ENCODE results near the gene AEBP1. TPM values are rescaled to one million over a fixed set of nuclear protein-coding genes. Genes with fewer than 3 reads are reported as not detected.

AEBP1 gene
- total and polyA plus RNA-seq, 2 of the 4 experiments (the other 2 are of a cell fraction) = 1.1 to 5.7 TPM

GRCh38 chr7:44116087-44116788 lies 12.1 kb downstream of the AEBP1 start:
- no peak for TF ChIP-seq MAFK (IDR thresholded peaks at IDR 0.05; ENCODE audit: low read depth, low read length)
- no peak for TF ChIP-seq FOS (IDR thresholded peaks at IDR 0.05; ENCODE audit: low read depth, low read length)
- TF ChIP-seq RAD21 (IDR thresholded peaks at IDR 0.05; ENCODE audit: low read length) = no peak
- TF ChIP-seq, protein P1, sequence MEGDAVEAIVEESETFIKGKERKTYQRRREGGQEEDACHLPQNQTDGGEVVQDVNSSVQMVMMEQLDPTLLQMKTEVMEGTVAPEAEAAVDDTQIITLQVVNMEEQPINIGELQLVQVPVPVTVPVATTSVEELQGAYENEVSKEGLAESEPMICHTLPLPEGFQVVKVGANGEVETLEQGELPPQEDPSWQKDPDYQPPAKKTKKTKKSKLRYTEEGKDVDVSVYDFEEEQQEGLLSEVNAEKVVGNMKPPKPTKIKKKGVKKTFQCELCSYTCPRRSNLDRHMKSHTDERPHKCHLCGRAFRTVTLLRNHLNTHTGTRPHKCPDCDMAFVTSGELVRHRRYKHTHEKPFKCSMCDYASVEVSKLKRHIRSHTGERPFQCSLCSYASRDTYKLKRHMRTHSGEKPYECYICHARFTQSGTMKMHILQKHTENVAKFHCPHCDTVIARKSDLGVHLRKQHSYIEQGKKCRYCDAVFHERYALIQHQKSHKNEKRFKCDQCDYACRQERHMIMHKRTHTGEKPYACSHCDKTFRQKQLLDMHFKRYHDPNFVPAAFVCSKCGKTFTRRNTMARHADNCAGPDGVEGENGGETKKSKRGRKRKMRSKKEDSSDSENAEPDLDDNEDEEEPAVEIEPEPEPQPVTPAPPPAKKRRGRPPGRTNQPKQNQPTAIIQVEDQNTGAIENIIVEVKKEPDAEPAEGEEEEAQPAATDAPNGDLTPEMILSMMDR (conservative IDR thresholded peaks at IDR 0.05; ENCODE audit: low read depth, low read length) = no peak
- no peak for TF ChIP-seq RFX5 (IDR thresholded peaks at IDR 0.05; ENCODE audit: low read depth, low read length)
- TF ChIP-seq MAZ (IDR thresholded peaks at IDR 0.05; ENCODE audit: borderline replicate concordance, low read depth, low read length) = no peak
- TF ChIP-seq MXI1 (IDR thresholded peaks at IDR 0.05; ENCODE audit: borderline replicate concordance, low read depth, low read length) = no peak
- no peak for TF ChIP-seq CEBPB (IDR thresholded peaks at IDR 0.05; ENCODE audit: low read depth, low read length)
- no peak for TF ChIP-seq CHD1 (IDR thresholded peaks at IDR 0.05; ENCODE audit: low read depth, low read length)
- TF ChIP-seq USF2 (IDR thresholded peaks at IDR 0.05; ENCODE audit: low read depth, low read length) = no peak
- no peak for TF ChIP-seq ELK1 (IDR thresholded peaks at IDR 0.05; ENCODE audit: borderline replicate concordance, low read depth, low read length)
- TF ChIP-seq POLR2A (IDR thresholded peaks at IDR 0.05; ENCODE audit: low read depth, low read length) = no peak
- no peak for TF ChIP-seq RCOR1 (IDR thresholded peaks at IDR 0.05; ENCODE audit: insufficient replicate concordance, low read length)
- dilution Hi-C loops (cut with HindIII; ENCODE audit: low sequenced_read_pairs, unreplicated experiment) (no loop called here), intact Hi-C loops (cut with micrococcal nuclease) (no loop called here), in situ Hi-C loops (cut with MboI; ENCODE audit: low sequenced_read_pairs) (no loop called here)
- H2AK9ac ChIP-seq (replicated peaks; ENCODE audit: low read depth, low read length, poor library complexity) = peak overlapping the region; percentile 28
- no peak overlapping the region for H2BK5ac ChIP-seq (ENCODE audit: low read depth, low read length, poor library complexity, severe bottlenecking)
- H3K9me1 ChIP-seq (ENCODE audit: insufficient read depth, low read length) = 0 out of 2 replicates have a peak, but pooled peaks cover 9% of the 10 kb centered on the region
- no peak overlapping the region for H3K4ac ChIP-seq (ENCODE audit: low read depth, low read length)
- no peak overlapping the region for H2AK5ac ChIP-seq (ENCODE audit: low read depth, low read length)
- no peak overlapping the region for H3K27ac ChIP-seq (ENCODE audit: insufficient read depth, low read length)
- peaks cover 44% of the 10 kb centered on the region for H3K36me3 ChIP-seq (ENCODE audit: control insufficient read depth, insufficient read depth, low read length)
- POLR2A ChIA-PET (ENCODE audit: unreplicated experiment) = no interaction called here
- no peak overlapping the region for H2BK15ac ChIP-seq (ENCODE audit: low read depth, low read length)
- H3K4me1 ChIP-seq (ENCODE audit: control insufficient read depth, insufficient read depth, low read length) = no peaks in the 10 kb centered on the region
- no peak for ATAC-seq (ENCODE audit: low read depth)
- H4K91ac ChIP-seq (ENCODE audit: insufficient read depth, low read depth, low read length) = no peak overlapping the region
- H3K18ac ChIP-seq (ENCODE audit: low read depth, low read length) = no peak overlapping the region
- no peak overlapping the region for H3K4me3 ChIP-seq (ENCODE audit: insufficient read depth, low read depth, low read length)
- no peak overlapping the region for H4K8ac ChIP-seq (ENCODE audit: low read depth in 2 of 2, low read length in 2 of 2)
- 93% methylated on average over 8 of the region's 17 CpGs; no CpG with 5 or more reads in 1 of the 2 experiments for WGBS, 2 experiments (ENCODE audit: extremely low coverage in 2 of 2, insufficient read length in 1 of 2)
- no peak overlapping the region for H3K9ac ChIP-seq (ENCODE audit: low read depth, low read length)
- DNase-seq = no peak
- no peak overlapping the region for H2AFZ ChIP-seq (replicated peaks; ENCODE audit: low read length, poor library complexity)
- H4K5ac ChIP-seq (ENCODE audit: low read depth, low read length) = no peak overlapping the region
- no peaks in the 10 kb centered on the region for H3K27me3 ChIP-seq (ENCODE audit: control insufficient read depth, insufficient read depth, low read length)
- H3K79me1 ChIP-seq (ENCODE audit: low read depth in 1 of 2, low read length in 2 of 2) = peaks cover 4 to 30% of the 10 kb centered on the region in 2 experiments
- no peak overlapping the region for H2BK20ac ChIP-seq (ENCODE audit: low read depth, low read length)
- no peaks in the 10 kb centered on the region; the same call in 1 of the 2 replicates for H4K20me1 ChIP-seq (ENCODE audit: insufficient read depth, low read length)
- CTCF ChIA-PET = no interaction called here
- no peak overlapping the region for H3K4me2 ChIP-seq (ENCODE audit: low read depth, low read length)
- H3K23ac ChIP-seq (ENCODE audit: low read depth, low read length) = no peak overlapping the region
- H3K14ac ChIP-seq (replicated peaks; ENCODE audit: low read depth, low read length) = no peak overlapping the region
- H2BK120ac ChIP-seq (ENCODE audit: low read depth, low read length) = no peak overlapping the region
- no peaks in the 10 kb centered on the region for H3K9me3 ChIP-seq (ENCODE audit: control insufficient read depth, insufficient read depth, low read length)
- BruUV-seq (replicated peaks) = no TSS peak
- H3K56ac ChIP-seq (ENCODE audit: extremely low read depth, insufficient read depth, low read length) = no peak overlapping the region
